AG09309 (cell line): ENCODE data around the gene XXYLT1.

Experiments
- DNase-seq: peaks from one replicate; pipeline ENCODE4 v3.0.0-alpha.2; 2010; ENCODE audit warnings: low read depth
- H3K4me3 ChIP-seq: 2 replicates; pipeline ENCODE4 v1.5.1; 2011; ENCODE audit warnings: mild to moderate bottlenecking, low read depth, low read length, moderate library complexity; ENCODE audit not compliant: control insufficient read depth
- TF ChIP-seq, protein P1 (sequence below): IDR thresholded peaks from 2 replicates; pipeline ENCODE4 v1.5.1; 2011; ENCODE audit warnings: mild to moderate bottlenecking, low read depth, low read length, inconsistent platforms; ENCODE audit not compliant: insufficient read depth, control insufficient read depth; ENCODE audit errors: missing control alignments

The XXYLT1 gene

DNA sequence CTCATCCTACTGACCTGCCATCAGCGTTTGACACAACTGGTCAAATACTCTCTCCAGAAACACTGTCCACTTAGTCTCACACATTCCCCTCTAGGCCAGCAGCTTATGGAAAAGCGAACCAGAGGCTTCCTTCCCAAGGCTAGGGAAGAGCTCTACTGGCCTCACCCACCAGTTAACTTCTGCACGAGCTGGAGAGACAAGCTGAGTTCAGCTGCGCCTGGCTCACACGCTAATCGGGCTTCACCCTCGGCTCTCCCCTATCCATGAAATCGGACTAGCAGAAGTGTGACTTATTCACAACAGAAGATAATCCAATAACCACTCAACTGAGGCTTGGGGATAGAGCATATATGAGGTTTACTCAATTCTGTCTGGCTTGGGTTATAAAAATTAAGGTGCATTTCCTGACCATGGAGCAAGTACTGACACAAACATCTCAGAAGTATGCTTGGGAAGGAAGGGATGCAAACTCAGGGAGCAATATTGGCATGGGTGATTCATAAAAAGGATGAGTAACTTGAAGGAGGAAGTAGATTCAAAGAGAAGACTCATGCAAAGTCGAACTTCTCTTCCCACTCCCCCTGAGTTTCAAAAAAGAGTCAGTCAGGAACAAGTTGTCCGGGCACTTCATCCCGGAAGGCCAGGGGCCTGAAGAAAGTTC, 73.1 kb downstream of the XXYLT1 start:
- TF ChIP-seq, protein P1, sequence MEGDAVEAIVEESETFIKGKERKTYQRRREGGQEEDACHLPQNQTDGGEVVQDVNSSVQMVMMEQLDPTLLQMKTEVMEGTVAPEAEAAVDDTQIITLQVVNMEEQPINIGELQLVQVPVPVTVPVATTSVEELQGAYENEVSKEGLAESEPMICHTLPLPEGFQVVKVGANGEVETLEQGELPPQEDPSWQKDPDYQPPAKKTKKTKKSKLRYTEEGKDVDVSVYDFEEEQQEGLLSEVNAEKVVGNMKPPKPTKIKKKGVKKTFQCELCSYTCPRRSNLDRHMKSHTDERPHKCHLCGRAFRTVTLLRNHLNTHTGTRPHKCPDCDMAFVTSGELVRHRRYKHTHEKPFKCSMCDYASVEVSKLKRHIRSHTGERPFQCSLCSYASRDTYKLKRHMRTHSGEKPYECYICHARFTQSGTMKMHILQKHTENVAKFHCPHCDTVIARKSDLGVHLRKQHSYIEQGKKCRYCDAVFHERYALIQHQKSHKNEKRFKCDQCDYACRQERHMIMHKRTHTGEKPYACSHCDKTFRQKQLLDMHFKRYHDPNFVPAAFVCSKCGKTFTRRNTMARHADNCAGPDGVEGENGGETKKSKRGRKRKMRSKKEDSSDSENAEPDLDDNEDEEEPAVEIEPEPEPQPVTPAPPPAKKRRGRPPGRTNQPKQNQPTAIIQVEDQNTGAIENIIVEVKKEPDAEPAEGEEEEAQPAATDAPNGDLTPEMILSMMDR = no peak
- no peak overlapping the region for H3K4me3 ChIP-seq
- peak; percentile 85 for DNase-seq

- TF ChIP-seq, protein P1 = no peak
- no peak overlapping the region for H3K4me3 ChIP-seq
- DNase-seq = no peak
Measured at GRCh38 chr3:195196266-195196665, 74.7 kb downstream of the XXYLT1 start.

DNA sequence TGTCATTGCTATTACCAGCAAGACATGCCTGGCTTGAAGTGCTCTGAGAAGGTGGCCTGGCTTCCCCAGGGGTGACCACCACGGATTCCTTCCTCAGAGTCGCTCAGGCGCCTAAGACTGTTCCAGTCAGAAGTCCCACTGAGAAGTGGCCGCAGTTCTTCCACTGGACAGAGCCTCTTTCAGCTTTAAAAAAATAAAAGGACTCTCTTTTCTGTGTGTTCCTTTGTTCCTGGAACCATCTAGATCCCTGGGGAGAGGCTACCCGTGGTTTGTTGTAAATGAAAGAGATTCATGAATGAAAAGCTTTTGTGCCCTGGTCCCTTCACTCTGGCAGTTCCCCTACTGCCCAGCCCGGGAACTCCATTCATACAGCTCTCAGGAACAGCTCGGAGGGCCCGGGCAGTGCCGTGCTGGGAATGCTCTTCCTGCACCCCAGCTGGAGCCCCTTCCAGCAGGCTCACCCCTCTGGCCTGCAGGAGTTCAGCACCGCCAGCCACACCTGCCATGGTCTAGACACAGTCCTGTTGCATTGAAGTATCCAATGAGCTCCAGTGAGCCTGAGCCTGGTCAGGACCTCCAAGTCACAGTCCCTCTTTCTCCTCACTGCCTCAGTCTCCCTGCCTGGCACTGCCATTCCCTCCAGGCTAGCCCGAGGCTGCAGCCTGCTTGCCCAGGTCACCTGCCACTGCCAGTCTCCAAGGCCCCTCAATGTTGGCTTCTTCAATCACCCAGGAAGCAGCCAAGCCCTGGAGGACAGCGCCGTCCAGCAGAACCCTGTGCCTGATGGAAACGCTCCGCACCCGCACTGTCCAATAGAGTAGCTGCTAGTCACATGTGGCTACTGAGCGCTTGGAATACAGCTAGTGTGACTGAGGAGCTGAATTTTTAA, 75.4 kb downstream of the XXYLT1 start:
- H3K4me3 ChIP-seq = no peak overlapping the region
- no peak for DNase-seq
- TF ChIP-seq, protein P1 = no peak

GRCh38 chr3:195194559-195195206, 76.3 kb downstream of the XXYLT1 start:
- H3K4me3 ChIP-seq = no peak overlapping the region
- TF ChIP-seq, protein P1 = no peak
- no peak for DNase-seq

DNA sequence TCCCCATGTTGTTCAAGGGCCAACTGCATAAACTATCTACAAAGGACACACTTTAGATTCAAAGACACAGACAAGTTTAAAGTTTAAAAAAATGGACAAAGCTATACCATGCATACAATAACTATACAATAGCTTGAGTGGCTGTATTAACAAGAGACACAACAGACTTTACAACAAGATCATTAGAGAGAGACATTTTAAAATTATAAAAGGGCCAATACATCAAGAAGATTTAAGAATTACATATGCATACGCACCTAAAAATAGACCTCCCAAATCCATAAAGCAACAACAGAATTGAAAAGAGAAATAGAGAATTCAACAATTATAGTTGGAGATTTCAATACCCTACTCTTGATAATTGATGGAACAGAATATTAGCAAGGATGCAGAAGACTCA, 79.4 kb downstream of the XXYLT1 start:
- no peak for DNase-seq
- H3K4me3 ChIP-seq = no peak overlapping the region
- TF ChIP-seq, protein P1 = no peak

DNA sequence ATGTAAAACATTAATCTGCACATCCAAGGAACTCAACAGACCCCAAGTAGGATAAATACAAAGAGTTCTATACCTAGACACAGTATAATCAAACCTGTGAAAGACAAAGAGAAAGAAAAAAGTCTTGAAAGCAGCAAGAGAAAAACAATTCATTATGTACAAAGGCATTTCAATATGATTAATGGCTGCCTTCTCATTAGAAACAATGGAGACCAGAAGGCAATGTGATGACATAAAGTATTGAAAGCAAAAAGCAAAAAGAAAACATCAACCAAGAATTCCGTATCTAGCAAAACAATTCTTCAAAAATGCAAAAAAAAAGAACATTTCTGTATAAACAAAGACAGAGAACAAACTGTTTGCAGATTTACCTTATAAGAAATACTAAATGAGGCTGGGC, 81.1 kb downstream of the XXYLT1 start:
- no peak overlapping the region for H3K4me3 ChIP-seq
- DNase-seq = no peak
- TF ChIP-seq, protein P1 = no peak
